DMS79 treated with DMSO at 0.1 percent for 48 hours (cell line): ENCODE measurements around the gene SEC22B.
"Not testable (repeated sequence)": the region's sequence is repeated elsewhere in the genome, so short reads cannot be mapped to it uniquely, and the experiment has no call there.

Experiments
- DNase-seq: peaks from one replicate; lab custom pipeline; 2025; lab: John Stamatoyannopoulos, UW

The SEC22B gene

GRCh38 chr1:120145806-120146205 lies 30.5 kb downstream of the SEC22B start:
- DNase-seq, result not testable (repeated sequence)

- DNase-seq, result not testable (repeated sequence)
Measured at GRCh38 chr1:120144626-120145025, 31.7 kb downstream of the SEC22B start.

GRCh38 chr1:120144169-120144568 lies 32.2 kb downstream of the SEC22B start:
- not testable (repeated sequence) for DNase-seq

GRCh38 chr1:120143334-120143733 lies 33.0 kb downstream of the SEC22B start:
- not testable (repeated sequence) for DNase-seq

- DNase-seq, result not testable (repeated sequence)
Measured at GRCh38 chr1:120142512-120143263, 33.6 kb downstream of the SEC22B start.

GRCh38 chr1:120141865-120142264 lies 34.5 kb downstream of the SEC22B start:
- not testable (repeated sequence) for DNase-seq

- DNase-seq, result not testable (repeated sequence)
Measured at GRCh38 chr1:120140656-120141265, 35.6 kb downstream of the SEC22B start.

- DNase-seq, result not testable (repeated sequence)
Measured at GRCh38 chr1:120136086-120136485, 40.2 kb downstream of the SEC22B start.

GRCh38 chr1:120133928-120134325 lies 42.4 kb downstream of the SEC22B start:
- DNase-seq, result not testable (repeated sequence)

GRCh38 chr1:120133228-120133927 lies 42.9 kb downstream of the SEC22B start:
- DNase-seq, result no peak

GRCh38 chr1:120132406-120132763 lies 43.9 kb downstream of the SEC22B start:
- not testable (repeated sequence) for DNase-seq

- DNase-seq, result not testable (repeated sequence)
Measured at GRCh38 chr1:120131611-120132405, 44.5 kb downstream of the SEC22B start.

- not testable (repeated sequence) for DNase-seq
Measured at GRCh38 chr1:120127921-120128320, 48.4 kb downstream of the SEC22B start.

- DNase-seq, result not testable (repeated sequence)
Measured at GRCh38 chr1:120126216-120126615, 50.1 kb downstream of the SEC22B start.

- not testable (repeated sequence) for DNase-seq
Measured at GRCh38 chr1:120124628-120125027, 51.7 kb downstream of the SEC22B start.

- DNase-seq, result not testable (repeated sequence)
Measured at GRCh38 chr1:120123813-120124510, 52.4 kb downstream of the SEC22B start.

- not testable (repeated sequence) for DNase-seq
Measured at GRCh38 chr1:120122262-120122893, 53.9 kb downstream of the SEC22B start.

- not testable (repeated sequence) for DNase-seq
Measured at GRCh38 chr1:120121830-120122229, 54.5 kb downstream of the SEC22B start.

- not testable (repeated sequence) for DNase-seq
Measured at GRCh38 chr1:120120525-120120924, 55.8 kb downstream of the SEC22B start.

GRCh38 chr1:120117371-120118177 lies 58.7 kb downstream of the SEC22B start:
- not testable (repeated sequence) for DNase-seq
